ENCODE data around the gene C1QTNF8. TPM values are rescaled to one million over a fixed set of nuclear protein-coding genes. Genes with fewer than 3 reads are reported as not detected.

The C1QTNF8 gene
- total RNA-seq, 1 experiment from 2014 or later = 0.39 TPM

- DNase-seq (ENCODE audit: low read depth, low spot score) = no peak
- H3K9me3 ChIP-seq (ENCODE audit: control insufficient read depth, insufficient read depth, low read depth, low read length) = no peaks in the 10 kb centered on the region
- H3K27ac ChIP-seq (ENCODE audit: low read length) = no peak overlapping the region
- BruUV-seq (replicated peaks) = no TSS peak
- ChIA-PET CTCF (interaction anchor here (0.7 kb wide), 1 partner anchor 32 kb away, joined by 4 read pairs; no protein-coding TSS in a partner anchor), POLR2A (no interaction called here)
- no peaks in the 10 kb centered on the region for H3K36me3 ChIP-seq (ENCODE audit: control insufficient read depth, insufficient read depth, low read length)
- H3K27me3 ChIP-seq (ENCODE audit: control insufficient read depth, insufficient read depth, low read length) = no peaks in the 10 kb centered on the region
- intact Hi-C loops (cut with micrococcal nuclease; ENCODE audit: unreplicated experiment) = no loop called here
- ATAC-seq = no peak
- in situ Hi-C loops (cut with HindIII; ENCODE audit: low pct_unique_long_range_greater_than_20kb, low sequenced_read_pairs) = no loop called here
- peaks cover 8% of the 10 kb centered on the region for H3K4me1 ChIP-seq (ENCODE audit: control insufficient read depth, insufficient read depth, low read length)
- no peak overlapping the region for H3K4me3 ChIP-seq (ENCODE audit: low read depth in 2 of 2, low read length in 2 of 2)
- TF ChIP-seq CTCF (IDR thresholded peaks at IDR 0.05) (no peak), TCF7L2 (IDR thresholded peaks at IDR 0.05; ENCODE audit: low read depth, low read length) (no peak), SIN3A (IDR thresholded peaks at IDR 0.05; ENCODE audit: borderline replicate concordance, insufficient read depth, low read depth, low read length) (no peak), POLR2AphosphoS5 (IDR thresholded peaks at IDR 0.05; ENCODE audit: low read depth, low read length) (no peak), REST (IDR thresholded peaks at IDR 0.05; ENCODE audit: insufficient read depth in 1 of 2, low read depth in 2 of 2, low read length in 1 of 2) (no peak)
Observed at GRCh38 chr16:1142911-1143310, 46.9 kb upstream of the C1QTNF8 start.

GRCh38 chr16:1141716-1142115 is 45.7 kb upstream of the C1QTNF8 start:
- H3K4me3 ChIP-seq (ENCODE audit: low read depth in 2 of 2, low read length in 2 of 2) = no peak overlapping the region
- ATAC-seq (no peak), DNase-seq (ENCODE audit: low read depth, low spot score) (no peak)
- intact Hi-C loops (cut with micrococcal nuclease; ENCODE audit: unreplicated experiment) = no loop called here
- no peak overlapping the region for H3K27ac ChIP-seq (ENCODE audit: low read length)
- in situ Hi-C loops (cut with HindIII; ENCODE audit: low pct_unique_long_range_greater_than_20kb, low sequenced_read_pairs) = no loop called here
- H3K27me3 ChIP-seq (ENCODE audit: control insufficient read depth, insufficient read depth, low read length) = no peaks in the 10 kb centered on the region
- BruUV-seq (replicated peaks) = no TSS peak
- ChIA-PET POLR2A (no interaction called here), CTCF (interaction anchor here (0.6 to 0.9 kb wide), 2 partner anchors 9 to 43 kb away, joined by 3 to 11 read pairs; no protein-coding TSS in a partner anchor)
- TF ChIP-seq REST (IDR thresholded peaks at IDR 0.05; ENCODE audit: insufficient read depth in 1 of 2, low read depth in 2 of 2, low read length in 1 of 2) (no peak), CTCF (IDR thresholded peaks at IDR 0.05) (no peak), TCF7L2 (IDR thresholded peaks at IDR 0.05; ENCODE audit: low read depth, low read length) (no peak), SIN3A (IDR thresholded peaks at IDR 0.05; ENCODE audit: borderline replicate concordance, insufficient read depth, low read depth, low read length) (no peak), POLR2AphosphoS5 (IDR thresholded peaks at IDR 0.05; ENCODE audit: low read depth, low read length) (no peak)
- no peaks in the 10 kb centered on the region for H3K36me3 ChIP-seq (ENCODE audit: control insufficient read depth, insufficient read depth, low read length)
- no peaks in the 10 kb centered on the region for H3K9me3 ChIP-seq (ENCODE audit: control insufficient read depth, insufficient read depth, low read depth, low read length)
- H3K4me1 ChIP-seq (ENCODE audit: control insufficient read depth, insufficient read depth, low read length) = peaks cover 8% of the 10 kb centered on the region
